Karpas-422 (cell line): Measurements from ENCODE around the gene ATP5MC3. TPM values are rescaled to one million over a fixed set of nuclear protein-coding genes. Genes with fewer than 3 reads are reported as not detected.
A peak's percentile ranks its signal among the peaks of the same experiment; 100 is the strongest.
"Not testable (repeated sequence)": the region's sequence is repeated elsewhere in the genome, so short reads cannot be mapped to it uniquely, and the experiment has no call there.

Experiments used
- DNase-seq: peaks from one replicate; pipeline ENCODE4 v3.0.0-alpha.2; 2015
- H2AFZ ChIP-seq: fragments of 200-600 bp; sonication (generic); 2 replicates; pipeline ENCODE4 v1.6.1; 2014; ENCODE audit warnings: antibody characterized with exemption, low read length, mixed read lengths
- H3K27ac ChIP-seq: fragments of 200-600 bp; sonication (generic); 2 replicates; pipeline ENCODE4 v1.5.1; 2014; ENCODE audit warnings: mild to moderate bottlenecking, low read length, moderate library complexity
- H3K27me3 ChIP-seq: fragments of 200-600 bp; sonication (generic); 2 replicates; pipeline ENCODE4 v1.6.1; 2014; ENCODE audit warnings: low read length, mixed read lengths
- H3K36me3 ChIP-seq: fragments of 200-600 bp; sonication (generic); 2 replicates; pipeline ENCODE4 v1.6.1; 2014; ENCODE audit warnings: low read length, mixed read lengths; ENCODE audit not compliant: insufficient read depth
- H3K4me1 ChIP-seq: fragments of 200-600 bp; sonication (generic); 2 replicates; pipeline ENCODE4 v1.6.1; 2014; ENCODE audit warnings: mild to moderate bottlenecking, low read length, mixed read lengths
- H3K4me2 ChIP-seq: fragments of 200-600 bp; sonication (generic); 2 replicates; pipeline ENCODE4 v1.6.1; 2014; ENCODE audit warnings: low read length, low read depth, mild to moderate bottlenecking; ENCODE audit not compliant: poor library complexity, severe bottlenecking
- H3K4me3 ChIP-seq: fragments of 200-600 bp; sonication (generic); 2 replicates; pipeline ENCODE4 v1.5.1; 2014; ENCODE audit warnings: mild to moderate bottlenecking, antibody characterized with exemption, low read length, mixed read lengths
- H3K79me2 ChIP-seq: fragments of 200-600 bp; sonication (generic); 2 replicates; pipeline ENCODE4 v1.6.1; 2014; ENCODE audit warnings: mild to moderate bottlenecking, low read length, mixed read lengths
- H3K9ac ChIP-seq: fragments of 200-600 bp; sonication (generic); 2 replicates; pipeline ENCODE4 v1.6.0; 2014; ENCODE audit warnings: low read length
- H3K9me2 ChIP-seq: fragments of 200-600 bp; sonication (generic), shearing (Covaris generic); replicated peaks from 2 replicates; pipeline ENCODE4 v1.6.0; 2014; ENCODE audit warnings: mild to moderate bottlenecking, low read length, moderate library complexity; ENCODE audit not compliant: insufficient read depth
- H3K9me3 ChIP-seq: fragments of 300-700, 200-600 bp; sonication (generic); 2 replicates; pipeline ENCODE4 v1.6.1; 2014; ENCODE audit warnings: low read length, mixed read lengths
- H4K20me1 ChIP-seq: fragments of 200-600 bp; sonication (generic); 2 replicates; pipeline ENCODE4 v1.6.1; 2014; ENCODE audit warnings: mild to moderate bottlenecking, antibody characterized with exemption, low read length, low read depth; ENCODE audit not compliant: insufficient read depth
- total RNA-seq: library from RNA; depleted of rRNA; stranded (reverse); fragments of >200 nt; shearing (Covaris generic); gene quantifications from 2 replicates; pipeline ENCODE4 v1.2.3, GENCODE V29; 2014; ENCODE audit warnings: low replicate concordance; rRNA removed

ATP5MC3 gene
- total RNA-seq = 211 and 403 TPM in 2 replicates

GRCh38 chr2:175181104-175181876, at the start of gene ATP5MC3:
TSS of gene ATP5MC3 (minus strand) at chr2:175181710. CDS start at chr2:175181393, 317 bp downstream.
- no peaks in the 10 kb centered on the region; the same call in 1 of the 2 replicates for H3K9me2 ChIP-seq
- H3K9ac ChIP-seq = peak within 1 kb of the TSS; percentile 86
- peak; percentile 98 for DNase-seq
- peaks cover 40% of the 10 kb centered on the region for H3K36me3 ChIP-seq
- no peaks in the 10 kb centered on the region for H3K27me3 ChIP-seq
- peak within 1 kb of the TSS; percentile 96 for H3K4me3 ChIP-seq
- H3K27ac ChIP-seq = peak within 1 kb of the TSS; percentile 80
- H3K79me2 ChIP-seq = peaks cover 56% of the 10 kb centered on the region
- peaks cover 26% of the 10 kb centered on the region for H4K20me1 ChIP-seq
- peaks cover 27% of the 10 kb centered on the region for H3K4me1 ChIP-seq
- peak within 1 kb of the TSS; percentile 92 for H2AFZ ChIP-seq
- peak within 1 kb of the TSS; percentile 88 for H3K4me2 ChIP-seq
- no peaks in the 10 kb centered on the region for H3K9me3 ChIP-seq

- H3K9me3 ChIP-seq, H3K4me2 ChIP-seq, H3K4me1 ChIP-seq, H3K36me3 ChIP-seq, H4K20me1 ChIP-seq, DNase-seq, H3K4me3 ChIP-seq, H3K79me2 ChIP-seq, H3K9me2 ChIP-seq, H2AFZ ChIP-seq, H3K9ac ChIP-seq, H3K27me3 ChIP-seq, H3K27ac ChIP-seq: not testable (repeated sequence)
These were observed 47.1 kb upstream of the ATP5MC3 start for GRCh38 chr2:175228601-175229000.

DNA sequence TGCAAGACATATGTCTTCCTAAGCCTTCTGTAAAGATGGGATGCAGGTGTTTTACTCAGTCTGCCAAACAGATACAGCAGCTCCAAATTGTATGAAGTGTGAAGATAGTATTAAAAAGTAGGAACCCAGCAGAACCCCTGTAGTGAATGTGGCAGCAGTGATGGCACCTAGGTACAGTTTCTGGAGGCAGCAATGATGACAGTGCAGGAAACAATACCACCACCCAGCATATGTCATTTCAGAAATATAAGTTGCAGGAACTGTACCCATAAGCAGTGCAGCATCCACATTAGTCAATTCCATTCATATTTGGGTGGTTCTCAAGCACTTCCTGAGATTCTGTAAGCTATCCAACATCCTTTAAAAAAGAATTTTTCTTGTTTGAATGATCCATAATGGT, 46.7 kb upstream of the ATP5MC3 start:
- Histone ChIP-seq H3K79me2 (no peaks in the 10 kb centered on the region), H3K9me3 (no peaks in the 10 kb centered on the region), H3K9ac (no peak overlapping the region), H3K27me3 (no peaks in the 10 kb centered on the region), H3K4me2 (no peak overlapping the region), H3K9me2 (no peaks in the 10 kb centered on the region), H3K4me1 (no peaks in the 10 kb centered on the region), H2AFZ (no peak overlapping the region), H4K20me1 (no peaks in the 10 kb centered on the region), H3K4me3 (no peak overlapping the region), H3K27ac (no peak overlapping the region), H3K36me3 (no peaks in the 10 kb centered on the region)
- no peak for DNase-seq

DNA sequence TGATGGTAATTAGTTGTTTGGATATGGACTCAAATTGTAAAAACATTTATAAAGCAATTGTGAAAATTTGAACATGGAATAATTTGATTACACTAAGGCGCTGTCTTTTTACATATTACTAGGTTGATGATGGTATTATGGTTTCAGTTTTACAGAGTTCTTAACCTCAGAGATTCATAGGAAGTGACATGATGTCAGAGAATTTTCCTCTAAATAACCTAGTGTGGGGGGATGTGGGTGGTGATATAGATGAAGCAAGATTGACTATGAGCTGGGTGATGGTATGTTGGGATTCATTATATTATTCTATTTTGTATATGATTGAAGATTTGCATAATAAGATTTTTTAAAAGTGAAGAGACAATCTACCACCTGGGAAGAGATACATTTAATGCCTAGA, 45.9 kb upstream of the ATP5MC3 start:
- Histone ChIP-seq H3K9me2 (no peaks in the 10 kb centered on the region), H3K36me3 (no peaks in the 10 kb centered on the region), H3K4me1 (no peaks in the 10 kb centered on the region), H3K27ac (no peak overlapping the region), H4K20me1 (no peaks in the 10 kb centered on the region), H2AFZ (no peak overlapping the region), H3K9me3 (no peaks in the 10 kb centered on the region), H3K27me3 (no peaks in the 10 kb centered on the region), H3K4me2 (no peak overlapping the region), H3K79me2 (no peaks in the 10 kb centered on the region), H3K9ac (no peak overlapping the region), H3K4me3 (no peak overlapping the region)
- no peak for DNase-seq

DNA sequence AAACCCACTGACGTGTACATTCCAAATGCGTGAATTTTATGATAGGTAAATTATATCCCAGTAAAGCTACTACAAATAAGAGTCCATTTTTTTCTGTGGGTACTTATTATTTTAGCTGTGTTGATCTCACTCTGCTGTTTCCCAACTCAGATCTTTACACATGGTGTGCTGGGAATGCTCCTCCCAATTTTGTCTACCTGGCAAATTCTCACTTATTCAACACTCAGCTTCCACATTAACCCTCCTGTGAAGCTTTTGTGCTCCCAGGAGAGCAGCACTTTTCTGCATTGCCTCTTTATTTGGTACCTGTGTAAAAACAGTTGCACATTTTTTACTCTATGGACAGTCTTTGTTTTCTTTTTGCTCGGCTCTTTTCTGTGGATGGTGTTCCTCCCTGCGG, 38.6 kb upstream of the ATP5MC3 start:
- H3K27ac ChIP-seq = no peak overlapping the region
- DNase-seq = no peak
- no peaks in the 10 kb centered on the region for H3K36me3 ChIP-seq
- no peaks in the 10 kb centered on the region for H4K20me1 ChIP-seq
- no peaks in the 10 kb centered on the region for H3K9me2 ChIP-seq
- H3K4me2 ChIP-seq = no peak overlapping the region
- no peaks in the 10 kb centered on the region for H3K4me1 ChIP-seq
- H3K9me3 ChIP-seq = no peaks in the 10 kb centered on the region
- H3K9ac ChIP-seq = no peak overlapping the region
- no peaks in the 10 kb centered on the region for H3K27me3 ChIP-seq
- no peak overlapping the region for H2AFZ ChIP-seq
- no peaks in the 10 kb centered on the region for H3K79me2 ChIP-seq
- no peak overlapping the region for H3K4me3 ChIP-seq

GRCh38 chr2:175218551-175218950, 37.0 kb upstream of the ATP5MC3 start:
- Histone ChIP-seq H3K4me2 (no peak overlapping the region), H4K20me1 (no peaks in the 10 kb centered on the region), H3K9ac (no peak overlapping the region), H3K27ac (no peak overlapping the region), H3K4me3 (no peak overlapping the region), H2AFZ (no peak overlapping the region), H3K9me2 (no peaks in the 10 kb centered on the region), H3K4me1 (no peaks in the 10 kb centered on the region), H3K36me3 (no peaks in the 10 kb centered on the region), H3K27me3 (no peaks in the 10 kb centered on the region), H3K9me3 (no peaks in the 10 kb centered on the region), H3K79me2 (no peaks in the 10 kb centered on the region)
- DNase-seq = no peak

DNA sequence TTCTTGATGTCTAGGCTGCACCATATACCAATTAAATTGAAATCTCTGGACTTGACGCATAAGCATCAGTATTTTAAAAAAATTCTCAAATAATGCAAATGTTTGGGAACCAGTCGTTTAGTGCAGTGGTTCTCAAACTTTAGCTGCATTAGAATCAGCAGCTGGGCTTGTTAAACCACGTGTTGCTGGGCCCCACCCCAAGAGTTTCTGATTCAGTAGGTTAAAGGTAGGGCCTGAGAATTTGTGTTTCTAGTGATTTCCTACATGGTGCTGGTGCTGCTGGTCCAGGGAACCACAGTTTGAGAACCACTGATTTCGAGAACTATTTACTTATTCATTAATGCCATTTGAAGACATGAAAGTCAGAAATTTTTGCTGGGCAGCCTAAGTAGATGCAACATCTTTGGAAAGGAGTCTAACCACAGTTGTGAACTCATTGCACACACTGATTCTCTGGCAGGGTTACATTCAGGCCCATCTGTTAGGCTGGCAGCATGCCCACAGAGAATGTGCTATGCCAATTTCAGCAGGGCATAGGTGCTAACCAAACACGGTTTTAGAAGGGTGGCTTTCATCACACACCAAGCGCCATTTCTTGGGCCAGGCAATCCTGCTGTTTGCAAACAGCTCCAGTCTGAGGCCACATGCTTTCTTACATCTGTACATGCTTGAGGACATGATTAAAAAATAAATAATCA, 26.4 kb upstream of the ATP5MC3 start:
- Histone ChIP-seq H3K9me2 (no peaks in the 10 kb centered on the region), H4K20me1 (no peaks in the 10 kb centered on the region), H3K27ac (no peak overlapping the region), H3K36me3 (no peaks in the 10 kb centered on the region), H3K4me3 (no peak overlapping the region), H3K9me3 (no peaks in the 10 kb centered on the region), H2AFZ (no peak overlapping the region), H3K9ac (no peak overlapping the region), H3K4me1 (peaks cover 7% of the 10 kb centered on the region; the same call in 1 of the 2 replicates), H3K27me3 (no peaks in the 10 kb centered on the region), H3K4me2 (no peak overlapping the region), H3K79me2 (no peaks in the 10 kb centered on the region)
- DNase-seq = no peak

GRCh38 chr2:175206866-175207265, 25.4 kb upstream of the ATP5MC3 start:
- Histone ChIP-seq H3K9me3 (no peaks in the 10 kb centered on the region), H4K20me1 (no peaks in the 10 kb centered on the region), H3K4me1 (peaks cover 7% of the 10 kb centered on the region; the same call in 1 of the 2 replicates), H3K36me3 (no peaks in the 10 kb centered on the region), H3K9me2 (no peaks in the 10 kb centered on the region), H3K79me2 (no peaks in the 10 kb centered on the region), H3K27ac (no peak overlapping the region), H3K4me3 (no peak overlapping the region), H2AFZ (no peak overlapping the region), H3K27me3 (no peaks in the 10 kb centered on the region), H3K9ac (no peak overlapping the region), H3K4me2 (no peak overlapping the region)
- DNase-seq = no peak
